NCI-H524 (cell line): ENCODE measurements around the gene ARAP2.
A peak's percentile ranks its signal among the peaks of the same experiment; 100 is the strongest.

Experiments
- DNase-seq, 2 experiments: peaks; one replicate each; lab custom pipeline; 2025; lab: John Stamatoyannopoulos, UW

ARAP2 gene

DNA sequence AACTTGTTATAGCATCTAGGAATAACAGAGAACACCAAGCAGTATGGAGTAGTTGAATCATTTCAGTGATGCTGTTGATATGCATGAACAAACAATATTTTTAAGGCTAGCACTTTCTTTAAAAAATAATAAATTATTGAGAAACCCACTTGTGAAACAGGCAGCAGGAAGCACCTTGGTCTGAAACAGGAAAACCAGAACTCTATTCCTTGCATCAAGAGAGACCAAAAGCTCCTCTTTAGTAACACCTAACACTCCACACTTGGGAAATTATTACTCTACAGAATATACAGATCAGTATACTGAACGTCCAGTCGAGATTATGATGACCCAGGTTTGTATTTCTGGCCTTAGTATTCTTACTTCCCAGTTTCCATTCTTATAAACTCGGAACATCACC is 129.0 kb downstream of the ARAP2 start:
- DNase-seq, result no peak

GRCh38 chr4:36111172-36111571 is 133.1 kb downstream of the ARAP2 start:
- DNase-seq, result peak; percentile 36 to 79

- DNase-seq, result no peak
Observed at GRCh38 chr4:36099509-36099908, 144.8 kb downstream of the ARAP2 start.

DNA sequence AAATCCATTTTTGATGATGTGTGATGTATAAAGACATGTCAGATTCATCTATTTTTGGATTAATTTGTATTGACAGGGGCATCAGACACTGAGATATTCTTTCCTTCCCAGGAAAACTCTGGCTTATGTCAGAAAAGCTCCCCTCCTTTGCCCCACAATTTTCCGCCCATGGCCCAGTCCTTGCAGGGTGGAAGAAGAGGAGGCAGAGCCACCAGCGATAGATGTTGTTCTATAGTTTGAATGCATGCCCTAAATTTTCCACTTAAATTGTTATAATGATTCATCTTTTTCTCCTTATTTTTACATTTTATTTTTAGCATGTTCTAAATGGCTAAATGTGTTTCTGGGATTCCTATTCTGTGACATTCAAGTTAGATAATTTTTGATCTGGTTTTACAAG is 149.3 kb downstream of the ARAP2 start:
- DNase-seq, result no peak

GRCh38 chr4:36091997-36092396 is 152.3 kb downstream of the ARAP2 start:
- no peak for DNase-seq

DNA sequence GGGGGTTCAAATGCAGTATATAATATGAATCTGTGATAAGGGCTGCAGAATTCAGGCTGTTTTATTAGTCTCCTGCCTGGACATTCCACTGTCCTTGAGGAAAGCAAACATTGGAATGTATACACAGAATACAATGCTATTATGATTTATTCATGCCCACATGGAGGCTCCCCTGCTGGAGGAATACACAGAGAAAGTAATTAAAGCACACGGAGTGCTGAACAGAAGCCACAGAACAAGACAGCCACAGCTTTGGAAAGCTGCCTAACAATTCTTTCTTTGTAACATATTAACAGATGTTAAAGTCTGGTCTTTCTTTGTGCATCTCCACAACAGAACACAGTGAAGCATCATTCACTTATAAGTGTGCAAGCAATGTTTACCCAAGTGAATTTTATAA is 155.8 kb downstream of the ARAP2 start:
- peak in 1 of 2 experiments; percentile 9 for DNase-seq

DNA sequence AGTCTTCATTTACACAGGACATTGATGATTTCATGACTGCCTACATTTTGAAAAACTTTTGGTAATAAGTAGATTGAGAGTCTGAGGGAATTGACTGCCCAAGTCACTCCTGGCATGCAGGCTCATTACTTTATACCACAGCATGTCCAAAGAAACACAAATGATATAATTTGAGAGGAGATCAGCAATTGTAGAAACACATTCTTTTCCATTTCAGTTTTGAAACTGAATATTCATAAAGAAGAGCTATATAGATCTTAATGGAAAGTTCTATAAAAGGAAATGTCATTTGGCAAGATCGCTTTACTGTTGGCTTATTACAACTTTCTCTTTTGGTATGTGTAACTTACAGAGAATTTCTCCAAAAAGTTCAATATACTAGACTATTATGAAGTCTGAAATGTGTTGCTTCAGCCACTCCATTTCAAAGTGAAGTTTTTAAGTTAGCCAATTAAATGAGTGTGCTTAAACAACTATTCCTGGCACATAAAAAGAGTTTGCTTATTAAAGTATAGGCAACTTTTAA is 158.0 kb downstream of the ARAP2 start:
- no peak for DNase-seq

DNA sequence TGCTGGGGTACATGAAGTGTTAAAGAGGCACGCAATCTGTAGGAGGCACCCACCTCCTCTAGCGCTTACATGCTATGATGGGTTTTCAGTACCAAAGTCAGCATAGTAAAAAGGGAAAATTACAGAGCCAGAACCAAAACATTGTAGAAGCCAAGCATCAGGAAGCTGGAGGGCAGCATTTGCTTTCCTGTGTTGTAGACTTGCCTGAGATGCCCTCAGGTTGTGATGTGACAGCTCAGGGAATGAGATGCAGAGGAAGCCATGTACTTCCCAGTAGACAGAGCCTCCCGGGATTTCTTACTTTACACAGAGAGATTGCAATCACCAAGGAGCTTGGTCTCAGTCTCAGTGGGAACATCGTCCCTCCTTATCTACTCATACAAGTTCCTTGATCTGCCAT is 161.5 kb downstream of the ARAP2 start:
- no peak for DNase-seq

DNA sequence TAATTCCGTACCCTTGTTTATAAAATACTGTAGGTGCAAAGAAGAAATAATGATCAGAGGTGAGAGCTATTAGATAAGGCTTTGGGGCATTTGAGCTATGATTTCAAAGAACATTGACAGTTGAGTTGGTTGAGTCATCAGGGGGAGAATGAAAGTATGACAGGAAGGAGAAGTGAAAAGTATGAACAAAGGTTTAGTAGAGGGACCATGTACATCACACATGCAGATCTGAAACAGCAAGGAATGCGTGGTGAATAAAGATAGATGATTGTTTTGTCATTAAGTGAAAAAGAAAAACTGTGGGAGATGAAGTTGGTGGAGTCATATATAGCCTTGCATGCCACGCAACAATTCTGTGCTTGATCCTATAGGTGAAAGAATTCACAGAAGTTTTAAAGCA is 163.1 kb downstream of the ARAP2 start:
- DNase-seq, result no peak

- DNase-seq, result no peak
Observed at GRCh38 chr4:36079666-36080065, 164.6 kb downstream of the ARAP2 start.

DNA sequence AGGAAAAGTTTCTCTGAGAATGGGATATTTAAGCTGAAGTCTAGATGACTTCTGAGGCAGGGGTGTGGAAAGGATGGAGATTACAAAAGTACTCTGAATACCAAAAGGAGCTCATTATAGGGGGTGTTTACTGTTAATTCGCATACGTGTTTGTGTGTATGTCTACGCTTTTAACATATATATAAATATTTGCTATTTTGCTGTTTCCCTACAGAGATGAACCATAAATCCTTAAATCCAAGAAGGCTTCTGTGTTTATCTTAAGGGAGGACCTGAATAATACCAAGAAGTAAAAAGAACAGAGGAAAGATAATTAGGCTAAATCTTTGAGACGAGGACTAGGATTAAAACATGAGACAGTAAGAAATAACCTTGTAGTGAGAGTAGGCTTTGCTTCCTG is 166.0 kb downstream of the ARAP2 start:
- DNase-seq, result no peak

GRCh38 chr4:36072529-36072928 is 171.8 kb downstream of the ARAP2 start:
- no peak for DNase-seq

- no peak for DNase-seq
Observed at GRCh38 chr4:36067116-36067515, 177.2 kb downstream of the ARAP2 start.

GRCh38 chr4:36065274-36065871 is 178.9 kb downstream of the ARAP2 start:
- DNase-seq, result no peak

- no peak for DNase-seq
Observed at GRCh38 chr4:36064117-36064516, 180.2 kb downstream of the ARAP2 start.

DNA sequence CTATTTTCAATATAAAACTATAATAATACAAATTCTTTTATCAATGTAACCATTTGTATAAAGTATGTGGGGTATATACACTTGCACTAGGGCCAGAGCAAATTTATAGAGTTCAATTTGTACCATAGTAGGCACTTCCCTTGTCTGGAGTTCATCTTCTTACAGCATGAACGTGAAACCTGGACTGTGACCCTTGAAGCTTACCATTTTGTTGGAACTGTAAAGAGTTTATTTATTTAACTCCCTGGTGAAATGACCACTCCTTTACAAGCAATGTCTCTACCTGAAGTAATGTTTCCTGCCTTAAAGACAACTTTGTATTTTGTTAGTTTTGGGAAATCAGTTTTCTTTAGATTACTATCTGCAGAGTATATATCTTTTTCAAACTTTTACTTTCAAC is 188.2 kb downstream of the ARAP2 start:
- no peak for DNase-seq

DNA sequence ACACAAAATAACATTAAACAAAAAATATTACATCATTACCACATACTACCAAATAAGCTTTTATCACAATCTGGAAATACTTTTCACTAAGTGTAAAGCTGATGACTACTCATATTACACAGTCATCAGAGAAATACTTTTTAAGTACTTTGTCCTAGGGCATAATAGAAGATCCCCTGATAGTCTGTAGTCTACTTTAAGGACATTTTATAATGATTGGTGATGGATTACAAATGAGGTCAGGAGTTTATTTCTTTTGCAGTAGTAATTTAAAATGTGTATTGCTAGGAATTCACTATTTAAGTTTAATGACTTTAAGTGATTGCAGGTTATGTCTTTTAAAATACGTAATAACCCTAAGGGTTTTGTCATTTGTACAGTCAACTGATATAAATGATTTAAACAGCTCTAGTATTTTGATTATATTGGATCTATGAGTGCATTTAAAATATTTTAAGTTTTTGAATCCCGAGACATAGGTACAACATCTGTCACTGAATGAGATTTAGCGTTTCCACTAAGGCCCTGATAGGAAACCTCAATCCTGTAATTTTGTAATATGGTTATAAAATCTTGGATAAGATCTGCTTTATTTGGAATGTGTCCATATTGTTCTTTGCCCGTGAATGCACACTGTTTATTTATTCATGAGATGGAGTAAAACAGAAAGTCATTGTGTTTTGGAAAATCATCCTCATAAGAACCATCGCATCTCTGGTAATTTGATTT is 189.5 kb downstream of the ARAP2 start:
- no peak for DNase-seq

- DNase-seq, result no peak
Observed at GRCh38 chr4:36053930-36054329, 190.4 kb downstream of the ARAP2 start.

- no peak for DNase-seq
Observed at GRCh38 chr4:36051634-36052033, 192.7 kb downstream of the ARAP2 start.

GRCh38 chr4:36046026-36046425 is 198.3 kb downstream of the ARAP2 start:
- no peak for DNase-seq

DNA sequence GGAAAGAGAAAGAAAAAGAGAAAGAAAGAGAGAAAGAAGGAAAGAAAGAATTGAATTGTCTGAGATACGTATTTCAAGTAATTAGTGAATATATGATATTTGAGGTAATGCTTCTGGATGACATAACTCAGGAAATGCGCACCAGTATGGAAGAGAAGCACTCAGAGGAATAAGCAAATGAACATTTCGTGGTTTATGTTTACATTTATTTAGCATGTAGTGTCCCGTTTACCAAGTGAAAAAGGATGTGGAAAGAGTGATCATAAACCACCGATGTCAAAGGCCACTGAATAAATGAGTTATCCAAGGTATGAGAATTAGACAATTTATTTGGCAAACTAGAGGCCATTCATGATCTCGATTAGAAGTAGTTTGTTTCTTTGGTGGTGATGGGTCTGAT is 200.4 kb downstream of the ARAP2 start:
- DNase-seq, result no peak

DNA sequence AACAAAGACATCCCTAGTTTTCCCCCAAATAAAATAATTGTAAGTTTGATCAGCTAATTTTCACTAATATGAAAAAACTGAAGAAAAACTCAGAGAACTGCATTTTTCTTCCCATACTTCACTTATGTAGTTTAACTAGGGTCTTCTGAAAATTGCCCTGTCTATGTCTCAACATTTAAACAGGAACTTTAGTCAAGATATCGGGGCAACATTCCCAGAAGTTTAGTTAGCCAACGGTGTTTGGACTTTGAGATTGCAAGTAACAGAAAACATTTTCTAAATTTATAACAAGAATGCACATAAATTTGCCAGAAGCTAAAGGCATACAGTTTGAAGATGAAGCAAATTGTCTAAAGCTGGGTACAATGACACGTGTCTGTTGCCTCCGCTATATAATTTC is 201.1 kb downstream of the ARAP2 start:
- DNase-seq, result no peak

DNA sequence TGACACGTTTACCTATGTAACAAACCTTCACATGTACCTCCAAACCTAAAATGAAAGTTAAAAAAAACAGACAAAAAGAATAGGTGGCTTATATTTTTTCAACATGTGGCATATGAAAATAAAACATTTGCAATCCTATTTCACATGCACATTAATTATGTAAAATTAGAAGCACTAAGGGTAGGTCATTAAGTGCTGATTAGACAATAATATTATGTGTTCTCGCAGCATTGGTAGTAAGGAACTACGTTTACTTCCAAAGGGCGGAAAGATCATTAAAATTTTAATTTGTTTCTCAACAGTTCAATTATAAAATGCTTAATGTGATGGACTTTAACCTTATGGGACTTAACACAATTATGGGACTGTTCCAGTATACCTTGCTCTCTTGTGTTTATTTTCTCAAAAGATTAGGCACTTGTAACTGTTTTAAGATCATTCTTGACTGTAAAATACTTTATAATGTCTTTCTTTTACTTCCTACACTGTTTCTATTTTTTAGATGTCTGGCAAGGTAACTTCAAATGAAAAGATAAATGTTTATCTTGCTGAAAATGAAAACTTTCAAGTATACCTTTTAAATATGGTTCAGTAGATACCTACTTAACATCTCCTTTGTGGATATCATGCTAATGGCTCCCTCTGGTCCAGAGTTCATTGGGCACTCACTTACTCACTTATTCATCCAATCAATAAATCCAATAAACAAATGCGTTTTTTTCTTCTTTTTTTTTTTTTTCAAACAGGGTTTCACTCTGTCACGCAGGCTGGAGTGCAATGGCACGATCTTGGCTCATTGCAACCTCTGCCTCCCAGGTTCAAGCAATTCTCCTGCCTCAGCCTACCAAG is 202.0 kb downstream of the ARAP2 start:
- no peak for DNase-seq
